HEK293T (cell line): ENCODE results near the gene DRD1.

Experiments
- ARNT ChIP-seq: fragments of 450-650 bp; IDR thresholded peaks from 2 replicates; pipeline ENCODE4 v1.6.1; 2017; ENCODE audit warnings: mild to moderate bottlenecking
- BHLHE40 ChIP-seq: fragments of 450-650 bp; IDR thresholded peaks from 2 replicates; pipeline ENCODE4 v1.6.1; 2016; ENCODE audit warnings: mild to moderate bottlenecking, moderate library complexity, borderline replicate concordance
- FOXK2 ChIP-seq: fragments of 450-650 bp; IDR thresholded peaks from 2 replicates; pipeline ENCODE4 v1.6.1; 2016; ENCODE audit warnings: mild to moderate bottlenecking
- FOXM1 ChIP-seq: fragments of 450-650 bp; IDR thresholded peaks from 2 replicates; pipeline ENCODE4 v1.6.1; 2017; ENCODE audit warnings: mild to moderate bottlenecking, borderline replicate concordance
- L3MBTL2 ChIP-seq: fragments of 450-650 bp; conservative IDR thresholded peaks from 2 replicates; pipeline ENCODE4 v1.6.1; 2016; ENCODE audit warnings: mild to moderate bottlenecking
- LEF1 ChIP-seq: fragments of 450-650 bp; IDR thresholded peaks from 2 replicates; pipeline ENCODE4 v1.6.1; 2017; ENCODE audit warnings: mild to moderate bottlenecking, borderline replicate concordance
- NFRKB ChIP-seq: fragments of 450-650 bp; IDR thresholded peaks from 2 replicates; pipeline ENCODE4 v1.6.1; 2016; ENCODE audit warnings: mild to moderate bottlenecking, moderate library complexity
- PKNOX1 ChIP-seq: fragments of 450-650 bp; IDR thresholded peaks from 2 replicates; pipeline ENCODE4 v1.6.1; 2016
- SUZ12 ChIP-seq: fragments of 450-650 bp; IDR thresholded peaks from 2 replicates; pipeline ENCODE4 v1.6.1; 2016; ENCODE audit warnings: mild to moderate bottlenecking
- ZNF384 ChIP-seq: fragments of 450-650 bp; IDR thresholded peaks from 2 replicates; pipeline ENCODE4 v1.6.1; 2016

GRCh38 chr5:175478384-175479124, 34.6 kb upstream of the DRD1 start, which contains the start of gene SFXN1:
- TF ChIP-seq ARNT: 0 out of 2 replicates have a peak, but pooled peaks have one; percentile 48
- TF ChIP-seq FOXM1: 0 out of 2 replicates have a peak, but pooled peaks have one; percentile 43
- no peak for TF ChIP-seq BHLHE40
- no peak for TF ChIP-seq ZNF384
- TF ChIP-seq PKNOX1: no peak
- peak; percentile 84; the same call in 1 of the 2 replicates for TF ChIP-seq LEF1
- TF ChIP-seq L3MBTL2: peak; percentile 26; the same call in 1 of the 2 replicates
- no peak for TF ChIP-seq NFRKB
- TF ChIP-seq SUZ12: no peak
- TF ChIP-seq FOXK2: no peak
